PC-9 (cell line): ENCODE data around the gene SHFL. TPM values are rescaled to one million over a fixed set of nuclear protein-coding genes. Genes with fewer than 3 reads are reported as not detected.

ENCODE experiments used
- BruUV-seq: library from RNA; stranded (reverse); fragments of 400-500 nt; replicated peaks from 2 replicates; lab custom pipeline; 2021; lab: Mats Ljungman, UMichigan
- CTCF ChIA-PET: fragments of 300-600 bp; sonication (Branson Sonifier 250); formaldehyde crosslinking; loops from one replicate; lab custom pipeline; 2022; ENCODE audit warnings: antibody characterized with exemption; lab: Charles Lee
- POLR2A ChIA-PET: fragments of 300-600 bp; sonication (Branson Sonifier 250); formaldehyde crosslinking; loops from one replicate; lab custom pipeline; 2022; ENCODE audit warnings: antibody characterized with exemption; ENCODE audit not compliant: unreplicated experiment; lab: Charles Lee
- DNase-seq, 2 experiments: peaks; one replicate each; pipeline versions ENCODE4 v3.0.0 to v3.0.0-alpha.2; 2015 to 2022; ENCODE audit warnings: mixed read lengths in 1 of 2
- H2AFZ ChIP-seq: fragments of 200-600 bp; sonication (generic); 2 replicates; pipeline ENCODE4 v1.8.1; 2017; ENCODE audit warnings: antibody characterized with exemption
- H3F3A ChIP-seq: fragments of 200-600 bp; sonication (generic); 2 replicates; pipeline ENCODE4 v1.8.1; 2017; ENCODE audit warnings: antibody characterized with exemption, mild to moderate bottlenecking, low read depth; ENCODE audit not compliant: insufficient read depth
- H3K27ac ChIP-seq: fragments of 200-600 bp; sonication (generic); 2 replicates; pipeline ENCODE4 v1.6.1; 2016; ENCODE audit warnings: mixed run types
- H3K27me3 ChIP-seq: fragments of 200-600 bp; sonication (generic); 2 replicates; pipeline ENCODE4 v1.6.1; 2016; ENCODE audit warnings: low read depth, mixed run types; ENCODE audit not compliant: insufficient read depth
- H3K36me3 ChIP-seq: fragments of 200-600 bp; sonication (generic); 2 replicates; pipeline ENCODE4 v1.6.1; 2016; ENCODE audit warnings: low read depth, mixed run types
- H3K4me1 ChIP-seq: fragments of 200-600 bp; sonication (generic); replicated peaks from 2 replicates; pipeline ENCODE4 v1.6.1; 2016; ENCODE audit warnings: mixed run types; ENCODE audit not compliant: insufficient read depth
- H3K4me2 ChIP-seq: fragments of 200-600 bp; sonication (generic); 2 replicates; pipeline ENCODE4 v1.6.1; 2017; ENCODE audit warnings: mixed run types
- H3K4me3 ChIP-seq: fragments of 200-600 bp; sonication (generic); 2 replicates; pipeline ENCODE4 v1.6.1; 2016; ENCODE audit warnings: mixed run types
- H3K79me2 ChIP-seq: fragments of 200-600 bp; sonication (generic); 2 replicates; pipeline ENCODE4 v1.6.1; 2017; ENCODE audit warnings: low read depth, mixed run types
- H3K9me2 ChIP-seq: fragments of 200-600 bp; sonication (generic); 2 replicates; pipeline ENCODE4 v1.8.1; 2017; ENCODE audit warnings: mild to moderate bottlenecking; ENCODE audit not compliant: insufficient read depth
- H3K9me3 ChIP-seq: fragments of 200-600 bp; sonication (generic); 2 replicates; pipeline ENCODE4 v1.8.1; 2016; ENCODE audit warnings: low read depth; ENCODE audit not compliant: insufficient read depth
- H4K20me1 ChIP-seq: fragments of 200-600 bp; sonication (generic); 2 replicates; pipeline ENCODE4 v1.8.1; 2017; ENCODE audit not compliant: insufficient read depth
- CTCF ChIP-seq: fragments of 200-600 bp; sonication (generic); conservative IDR thresholded peaks from 2 replicates; pipeline ENCODE4 v1.6.1; 2017; ENCODE audit warnings: mixed run types, antibody characterized with exemption, mild to moderate bottlenecking, moderate library complexity
- EZH2 ChIP-seq: fragments of 200-600 bp; sonication (generic); IDR thresholded peaks from 2 replicates; pipeline ENCODE4 v1.8.0; 2017; ENCODE audit warnings: antibody characterized with exemption, low read depth
- intact Hi-C: fragments of 100-400 bp; cut with micrococcal nuclease; formaldehyde crosslinking; loops from one replicate; pipeline ENCODE4 v1.10.0; 2022; ENCODE audit not compliant: unreplicated experiment
- total RNA-seq: library from RNA; stranded (reverse); gene quantifications from 2 replicates; pipeline ENCODE4 v1.2.3, GENCODE V29; 2021

Gene SHFL
- total RNA-seq, 1 experiment from 2014 or later: 25.6 TPM

- no peaks in the 10 kb centered on the region for H4K20me1 ChIP-seq
- TF ChIP-seq EZH2 (no peak), CTCF (no peak)
- H3K9me2 ChIP-seq: no peaks in the 10 kb centered on the region
- H3K4me1 ChIP-seq: no peaks in the 10 kb centered on the region
- H3K27me3 ChIP-seq: no peaks in the 10 kb centered on the region
- intact Hi-C loops: no loop called here
- H3F3A ChIP-seq: peaks cover 16% of the 10 kb centered on the region; the same call in 1 of the 2 replicates
- no peaks in the 10 kb centered on the region for H3K79me2 ChIP-seq
- H3K4me2 ChIP-seq: no peak overlapping the region
- DNase-seq: no peak
- H2AFZ ChIP-seq: no peak overlapping the region
- ChIA-PET POLR2A (interaction anchor here (0.6 kb wide), 2 partner anchors 26 to 812 kb away, joined by 3 to 9 read pairs; no protein-coding TSS in a partner anchor), CTCF (no interaction called here)
- no TSS peak for BruUV-seq
- H3K4me3 ChIP-seq: no peak overlapping the region
- peaks cover 35% of the 10 kb centered on the region for H3K36me3 ChIP-seq
- H3K9me3 ChIP-seq: no peaks in the 10 kb centered on the region
- no peak overlapping the region for H3K27ac ChIP-seq
Observed at GRCh38 chr19:10134040-10134439, 47.9 kb downstream of the SHFL start.

GRCh38 chr19:10135551-10136334 is 49.6 kb downstream of the SHFL start:
- intact Hi-C loops: no loop called here
- no peaks in the 10 kb centered on the region for H4K20me1 ChIP-seq
- H3K4me3 ChIP-seq: no peak overlapping the region
- H3K4me1 ChIP-seq: no peaks in the 10 kb centered on the region
- H3K27me3 ChIP-seq: no peaks in the 10 kb centered on the region
- no peak overlapping the region for H3K4me2 ChIP-seq
- H3K36me3 ChIP-seq: peaks cover 37% of the 10 kb centered on the region
- H3K9me3 ChIP-seq: no peaks in the 10 kb centered on the region
- peaks cover 14% of the 10 kb centered on the region; the same call in 1 of the 2 replicates for H3F3A ChIP-seq
- no peak overlapping the region for H2AFZ ChIP-seq
- no peaks in the 10 kb centered on the region for H3K79me2 ChIP-seq
- no TSS peak for BruUV-seq
- H3K9me2 ChIP-seq: no peaks in the 10 kb centered on the region
- no peak overlapping the region for H3K27ac ChIP-seq
- ChIA-PET CTCF (no interaction called here), POLR2A (no interaction called here)
- no peak for DNase-seq
- TF ChIP-seq EZH2 (no peak), CTCF (no peak)

- BruUV-seq: no TSS peak
- Histone ChIP-seq H3K9me2 (no peaks in the 10 kb centered on the region), H3F3A (peaks cover 12% of the 10 kb centered on the region; the same call in 1 of the 2 replicates), H3K27me3 (no peaks in the 10 kb centered on the region), H3K36me3 (peaks cover 37% of the 10 kb centered on the region), H3K4me3 (no peak overlapping the region), H3K9me3 (no peaks in the 10 kb centered on the region), H3K79me2 (no peaks in the 10 kb centered on the region), H3K4me1 (no peaks in the 10 kb centered on the region), H4K20me1 (no peaks in the 10 kb centered on the region), H2AFZ (no peak overlapping the region), H3K4me2 (no peak overlapping the region), H3K27ac (no peak overlapping the region)
- POLR2A ChIA-PET: no interaction called here
- DNase-seq: no peak
- CTCF ChIA-PET: no interaction called here
- intact Hi-C loops: no loop called here
- TF ChIP-seq CTCF (no peak), EZH2 (no peak)
Observed at GRCh38 chr19:10136936-10137335, 50.8 kb downstream of the SHFL start.
